Subcutaneous adipose tissue (tissue), 4 donors: ENCODE results near the gene FGG. TPM values are rescaled to one million over a fixed set of nuclear protein-coding genes. Genes with fewer than 3 reads are reported as not detected.

ENCODE experiments used
- total RNA-seq, 4 donors: library from RNA; depleted of rRNA; stranded (reverse); fragments of >200 nt; gene quantifications; one replicate each; pipeline ENCODE4 v1.1.0, GENCODE V29; 2016
- TF ChIP-seq, protein P1 (sequence below): fragments of 450-650 bp; IDR thresholded peaks from one replicate; pipeline ENCODE4 v1.5.1; 2016; ENCODE audit warnings: low read depth, mild to moderate bottlenecking, control low read depth, antibody characterized with exemption, moderate library complexity

FGG gene
- total RNA-seq, 4 donors from 2014 or later: not detected

DNA sequence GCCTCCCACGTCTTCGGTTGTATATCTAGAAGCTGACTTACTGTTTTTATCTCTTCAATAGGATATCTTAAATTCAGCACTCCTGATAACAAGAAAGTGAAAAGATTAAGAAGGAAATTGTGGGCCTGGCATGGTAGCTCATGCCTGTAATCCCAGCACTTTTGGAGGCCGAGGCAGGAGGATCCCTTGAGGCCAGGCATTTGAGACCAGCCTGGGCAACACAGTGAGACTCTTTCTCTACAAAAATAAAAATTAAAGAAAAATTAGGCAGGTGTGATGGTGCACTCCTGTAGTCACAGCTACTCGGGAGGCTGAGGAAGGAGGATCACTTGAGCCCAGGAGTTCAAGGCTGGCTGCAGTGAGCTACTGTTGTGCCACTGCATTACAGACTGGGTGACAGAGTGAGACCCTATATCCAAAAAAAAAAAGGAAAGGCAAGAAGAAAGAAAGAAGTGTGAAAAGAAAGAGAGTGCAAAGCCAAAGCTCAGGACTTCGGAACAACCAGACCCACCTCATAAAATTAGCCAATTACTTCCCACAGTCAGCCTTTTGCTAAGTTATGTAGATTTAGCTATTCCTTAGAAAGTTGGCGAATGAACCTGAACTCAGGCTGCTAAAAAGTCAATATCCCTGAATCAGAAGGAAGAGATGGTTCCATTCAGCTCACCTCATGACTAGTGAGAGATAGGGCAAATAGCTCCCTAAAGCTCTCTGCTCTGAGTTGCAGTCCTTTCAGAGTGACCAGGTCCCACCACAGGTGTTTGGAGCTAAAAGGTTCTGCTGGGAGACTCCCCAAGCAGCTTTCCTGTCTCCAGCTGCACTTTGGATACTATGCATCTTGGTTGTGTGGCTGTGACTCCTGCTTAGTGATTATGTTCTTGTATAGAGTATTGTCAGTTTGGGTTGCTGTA is 9.2 kb downstream of the FGG start:
- TF ChIP-seq, protein P1, sequence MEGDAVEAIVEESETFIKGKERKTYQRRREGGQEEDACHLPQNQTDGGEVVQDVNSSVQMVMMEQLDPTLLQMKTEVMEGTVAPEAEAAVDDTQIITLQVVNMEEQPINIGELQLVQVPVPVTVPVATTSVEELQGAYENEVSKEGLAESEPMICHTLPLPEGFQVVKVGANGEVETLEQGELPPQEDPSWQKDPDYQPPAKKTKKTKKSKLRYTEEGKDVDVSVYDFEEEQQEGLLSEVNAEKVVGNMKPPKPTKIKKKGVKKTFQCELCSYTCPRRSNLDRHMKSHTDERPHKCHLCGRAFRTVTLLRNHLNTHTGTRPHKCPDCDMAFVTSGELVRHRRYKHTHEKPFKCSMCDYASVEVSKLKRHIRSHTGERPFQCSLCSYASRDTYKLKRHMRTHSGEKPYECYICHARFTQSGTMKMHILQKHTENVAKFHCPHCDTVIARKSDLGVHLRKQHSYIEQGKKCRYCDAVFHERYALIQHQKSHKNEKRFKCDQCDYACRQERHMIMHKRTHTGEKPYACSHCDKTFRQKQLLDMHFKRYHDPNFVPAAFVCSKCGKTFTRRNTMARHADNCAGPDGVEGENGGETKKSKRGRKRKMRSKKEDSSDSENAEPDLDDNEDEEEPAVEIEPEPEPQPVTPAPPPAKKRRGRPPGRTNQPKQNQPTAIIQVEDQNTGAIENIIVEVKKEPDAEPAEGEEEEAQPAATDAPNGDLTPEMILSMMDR: no peak

- TF ChIP-seq, protein P1: no peak
These were observed 9.9 kb downstream of the FGG start for GRCh38 chr4:154602404-154603020.

- TF ChIP-seq, protein P1: no peak
These were observed 14.4 kb downstream of the FGG start for GRCh38 chr4:154597798-154598774.

DNA sequence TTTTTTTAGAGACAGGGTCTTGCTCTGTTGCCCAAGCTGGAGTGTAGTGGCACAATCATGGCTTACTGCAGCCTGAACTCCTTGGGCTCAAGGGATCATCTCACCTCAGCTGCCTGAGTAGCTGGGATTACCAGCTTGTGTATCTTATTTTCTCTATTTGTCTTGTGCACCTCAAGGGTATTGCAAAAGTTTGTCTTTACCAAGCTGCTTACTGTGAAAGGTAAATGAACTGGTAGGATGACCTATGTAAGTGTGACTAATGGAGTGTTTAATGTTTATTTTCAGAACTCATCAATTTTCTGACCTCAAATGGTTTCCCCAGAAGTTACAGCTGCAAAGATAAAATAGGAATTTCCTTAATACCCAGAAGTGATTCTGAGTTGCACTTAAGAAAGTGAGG is 16.6 kb downstream of the FGG start:
- TF ChIP-seq, protein P1: no peak

DNA sequence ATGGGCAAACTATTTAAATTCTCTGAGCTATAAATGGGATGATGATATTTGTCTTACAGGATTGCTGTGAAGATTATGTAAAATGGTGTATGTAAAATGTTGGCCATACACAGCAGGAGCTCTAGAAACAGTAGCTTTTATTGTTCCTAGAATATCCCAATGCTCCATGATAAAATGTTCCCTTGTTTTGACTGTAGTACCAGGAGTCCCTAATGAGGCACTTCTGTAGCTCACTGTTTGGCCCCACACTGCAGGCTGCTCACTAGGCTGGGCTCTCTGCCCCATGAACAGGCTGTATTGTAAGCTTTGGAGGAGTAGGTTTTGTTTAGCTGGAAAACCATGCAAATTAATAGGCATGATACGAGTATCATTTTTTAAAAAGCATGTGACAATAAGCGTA is 18.6 kb downstream of the FGG start:
- TF ChIP-seq, protein P1: no peak

DNA sequence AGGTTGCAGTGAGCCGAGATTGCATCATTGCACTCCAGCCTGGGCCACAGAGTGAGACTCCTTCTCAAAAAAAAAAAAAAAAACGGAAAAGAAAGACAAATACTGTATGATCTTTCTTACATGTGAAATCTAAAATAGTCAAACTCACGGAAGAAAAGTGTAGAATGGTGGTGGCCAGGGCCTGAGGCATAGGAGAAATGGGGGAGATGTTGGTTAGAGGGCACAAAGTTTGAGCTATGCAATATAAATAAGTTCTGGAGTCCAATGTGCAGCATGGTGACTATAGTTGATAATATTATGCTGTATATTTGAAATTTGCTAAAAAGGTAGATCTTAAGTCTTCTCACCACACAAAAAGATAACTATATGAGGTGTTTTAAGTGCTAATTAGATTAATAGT is 20.6 kb downstream of the FGG start:
- TF ChIP-seq, protein P1: no peak
